Thyroid gland (tissue), 4 donors: Measurements from ENCODE around the gene LAMA1.

Experiments
- POLR2A ChIP-seq, 2 donors: fragments of 450-650 bp; IDR thresholded peaks; one replicate each; pipeline ENCODE4 v1.6.1; 2017; ENCODE audit warnings: antibody characterized with exemption in 2 of 2, mild to moderate bottlenecking in 2 of 2, moderate library complexity in 1 of 2
- TF ChIP-seq, protein P1 (sequence below), 6 experiments: fragments of 200-600 bp in 3 of 6; fragments of 450-650 bp in 3 of 6; sonication (generic) in 3 of 6; IDR thresholded peaks; one replicate each; pipeline ENCODE4 v1.5.1; 2016 to 2019; ENCODE audit warnings: antibody characterized with exemption in 6 of 6, mild to moderate bottlenecking in 2 of 6, inconsistent platforms in 1 of 6, moderate library complexity in 1 of 6

DNA sequence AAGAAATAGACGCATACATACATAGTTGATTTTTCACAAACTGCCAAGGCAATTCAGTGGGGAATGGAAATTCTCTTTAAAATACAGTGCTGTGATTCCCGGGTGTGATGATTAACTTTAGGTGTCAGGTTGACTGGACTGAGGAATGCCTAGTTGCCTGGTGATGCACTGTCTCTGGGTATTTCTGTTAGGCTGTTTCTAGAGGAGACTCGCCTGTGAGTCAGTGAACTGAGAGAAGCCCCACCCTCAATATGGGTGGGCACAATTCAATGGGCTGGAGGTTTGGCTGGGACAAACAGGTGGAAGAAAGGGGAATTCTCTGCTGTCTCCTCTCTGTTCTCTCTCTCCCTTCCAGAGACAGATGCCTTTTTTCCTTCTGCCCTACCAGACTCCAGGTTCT is 200.5 kb downstream of the LAMA1 start:
- TF ChIP-seq POLR2A (IDR thresholded peaks at IDR 0.05), result no peak
- TF ChIP-seq, protein P1, sequence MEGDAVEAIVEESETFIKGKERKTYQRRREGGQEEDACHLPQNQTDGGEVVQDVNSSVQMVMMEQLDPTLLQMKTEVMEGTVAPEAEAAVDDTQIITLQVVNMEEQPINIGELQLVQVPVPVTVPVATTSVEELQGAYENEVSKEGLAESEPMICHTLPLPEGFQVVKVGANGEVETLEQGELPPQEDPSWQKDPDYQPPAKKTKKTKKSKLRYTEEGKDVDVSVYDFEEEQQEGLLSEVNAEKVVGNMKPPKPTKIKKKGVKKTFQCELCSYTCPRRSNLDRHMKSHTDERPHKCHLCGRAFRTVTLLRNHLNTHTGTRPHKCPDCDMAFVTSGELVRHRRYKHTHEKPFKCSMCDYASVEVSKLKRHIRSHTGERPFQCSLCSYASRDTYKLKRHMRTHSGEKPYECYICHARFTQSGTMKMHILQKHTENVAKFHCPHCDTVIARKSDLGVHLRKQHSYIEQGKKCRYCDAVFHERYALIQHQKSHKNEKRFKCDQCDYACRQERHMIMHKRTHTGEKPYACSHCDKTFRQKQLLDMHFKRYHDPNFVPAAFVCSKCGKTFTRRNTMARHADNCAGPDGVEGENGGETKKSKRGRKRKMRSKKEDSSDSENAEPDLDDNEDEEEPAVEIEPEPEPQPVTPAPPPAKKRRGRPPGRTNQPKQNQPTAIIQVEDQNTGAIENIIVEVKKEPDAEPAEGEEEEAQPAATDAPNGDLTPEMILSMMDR (IDR thresholded peaks at IDR 0.05), result no peak
